K562 (cell line): Measurements from ENCODE around the gene CFAP58. TPM values are rescaled to one million over a fixed set of nuclear protein-coding genes. Genes with fewer than 3 reads are reported as not detected.
A peak's percentile ranks its signal among the peaks of the same experiment; 100 is the strongest.

Experiments used
- ARID1B ChIP-seq: fragments of 450-650 bp; IDR thresholded peaks from 2 replicates; pipeline ENCODE4 v1.6.1; 2016; ENCODE audit warnings: antibody characterized with exemption, mild to moderate bottlenecking, inconsistent platforms
- BDP1 ChIP-seq: IDR thresholded peaks from 3 replicates; pipeline ENCODE4 v1.6.1; 2011; ENCODE audit not compliant: insufficient read length, insufficient read depth
- BRCA1 ChIP-seq, 2 experiments: fragments of 450-650 bp in 1 of 2; sonication (generic) in 1 of 2; formaldehyde crosslinking in 1 of 2; IDR thresholded peaks; 2 replicates each; pipeline versions ENCODE4 v1.5.0 to v1.6.1; 2017 to 2020; ENCODE audit warnings: mild to moderate bottlenecking in 1 of 2, missing genetic modification reagents in 1 of 2
- EP300 ChIP-seq: IDR thresholded peaks from 2 replicates; pipeline ENCODE4 v1.6.1; 2012; ENCODE audit warnings: low read length, improper control_type of control experiment
- HMG20A ChIP-seq: fragments of 450-650 bp; formaldehyde crosslinking; conservative IDR thresholded peaks from 2 replicates; pipeline ENCODE4 v1.4.0; 2020; ENCODE audit warnings: mild to moderate bottlenecking, mixed read lengths
- PBX2 ChIP-seq, 2 experiments: IDR thresholded peaks in 1 of 2; conservative IDR thresholded peaks in 1 of 2; 2 replicates each; pipeline ENCODE4 v1.6.1; 2016; ENCODE audit warnings: low read depth in 2 of 2, mild to moderate bottlenecking in 1 of 2, missing compliant biosample characterization in 1 of 2, missing genetic modification characterization in 1 of 2, moderate library complexity in 1 of 2
- POLR2B ChIP-seq: fragments of 450-650 bp; IDR thresholded peaks from 2 replicates; pipeline ENCODE4 v1.6.1; 2018; ENCODE audit warnings: low read depth; ENCODE audit not compliant: partially characterized antibody
- RBM39 ChIP-seq: fragments of 200-400 bp; formaldehyde crosslinking; optimal IDR thresholded peaks from 2 replicates; pipeline ENCODE3; 2018; ENCODE audit warnings: low read depth, low read length
- SP2 ChIP-seq: IDR thresholded peaks from 2 replicates; pipeline ENCODE4 v1.6.1; 2011; ENCODE audit warnings: mild to moderate bottlenecking, low read depth, low read length, moderate library complexity; ENCODE audit not compliant: poor library complexity, severe bottlenecking; ENCODE audit errors: extremely low read depth
- TBP ChIP-seq: optimal IDR thresholded peaks from 2 replicates; pipeline ENCODE3; 2011; ENCODE audit warnings: low read depth, low read length, improper control_type of control experiment
- ZNF224 ChIP-seq: sonication (generic); formaldehyde crosslinking; IDR thresholded peaks from 2 replicates; pipeline ENCODE4 v1.8.0; 2022; ENCODE audit warnings: mild to moderate bottlenecking, missing genetic modification reagents
- ZNF75A ChIP-seq: fragments of 450-650 bp; formaldehyde crosslinking; IDR thresholded peaks from 2 replicates; pipeline ENCODE4 v1.4.0; 2020; ENCODE audit warnings: mild to moderate bottlenecking
- polyA plus RNA-seq, 8 experiments: library from polyadenylated mRNA; depleted of rRNA in 4 of 8; stranded (reverse) in 5 of 8; unstranded in 3 of 8; fragments of >200 nt; fragmentation: Nextera tagmentation in 2 of 8; fragmentation: Illumina TruSeq in 1 of 8; extraction: Ambion mirVana in 2 of 8; extraction: Trizol in 1 of 8; gene quantifications; 2 replicates each; pipeline versions ENCODE4 v1.2.1 to v1.2.3, GENCODE V29; 2011 to 2014; ENCODE audit warnings: inconsistent platforms in 1 of 8, missing spikeins in 1 of 8
- total RNA-seq, 7 experiments: library from RNA; depleted of rRNA in 6 of 7; stranded (reverse); fragments of >200 nt in 6 of 7; fragmentation: Illumina TruSeq in 2 of 7; extraction: Trizol in 2 of 7; gene quantifications; 2 replicates each; pipeline versions ENCODE4 v1.2.1 to v1.2.3, GENCODE V29; 2011 to 2021; ENCODE audit warnings: low replicate concordance in 1 of 7
- TF ChIP-seq, protein P1 (sequence below): sonication (generic); formaldehyde crosslinking; IDR thresholded peaks from 2 replicates; pipeline ENCODE4 v1.8.0; 2023; ENCODE audit warnings: mild to moderate bottlenecking, missing genetic modification reagents
- TF ChIP-seq, protein P2 (sequence below): fragments of 150-350 bp; IDR thresholded peaks from 2 replicates; pipeline ENCODE4 v1.6.1; 2014; ENCODE audit warnings: low read depth, mild to moderate bottlenecking, low read length, borderline replicate concordance
- TF ChIP-seq, protein P3 (sequence below): fragments of 450-650 bp; IDR thresholded peaks from 2 replicates; pipeline ENCODE4 v1.6.1; 2016; ENCODE audit warnings: borderline replicate concordance

The CFAP58 gene
- total and polyA plus RNA-seq, 9 of the 15 experiments (the other 6 are each of a cell fraction or from before 2014, with no cell fraction given) = 0.08 to 2.0 (median 0.71) TPM

GRCh38 chr10:104349623-104350126, 4.0 kb upstream of the CFAP58 start (continued):
- TF ChIP-seq, protein P1, sequence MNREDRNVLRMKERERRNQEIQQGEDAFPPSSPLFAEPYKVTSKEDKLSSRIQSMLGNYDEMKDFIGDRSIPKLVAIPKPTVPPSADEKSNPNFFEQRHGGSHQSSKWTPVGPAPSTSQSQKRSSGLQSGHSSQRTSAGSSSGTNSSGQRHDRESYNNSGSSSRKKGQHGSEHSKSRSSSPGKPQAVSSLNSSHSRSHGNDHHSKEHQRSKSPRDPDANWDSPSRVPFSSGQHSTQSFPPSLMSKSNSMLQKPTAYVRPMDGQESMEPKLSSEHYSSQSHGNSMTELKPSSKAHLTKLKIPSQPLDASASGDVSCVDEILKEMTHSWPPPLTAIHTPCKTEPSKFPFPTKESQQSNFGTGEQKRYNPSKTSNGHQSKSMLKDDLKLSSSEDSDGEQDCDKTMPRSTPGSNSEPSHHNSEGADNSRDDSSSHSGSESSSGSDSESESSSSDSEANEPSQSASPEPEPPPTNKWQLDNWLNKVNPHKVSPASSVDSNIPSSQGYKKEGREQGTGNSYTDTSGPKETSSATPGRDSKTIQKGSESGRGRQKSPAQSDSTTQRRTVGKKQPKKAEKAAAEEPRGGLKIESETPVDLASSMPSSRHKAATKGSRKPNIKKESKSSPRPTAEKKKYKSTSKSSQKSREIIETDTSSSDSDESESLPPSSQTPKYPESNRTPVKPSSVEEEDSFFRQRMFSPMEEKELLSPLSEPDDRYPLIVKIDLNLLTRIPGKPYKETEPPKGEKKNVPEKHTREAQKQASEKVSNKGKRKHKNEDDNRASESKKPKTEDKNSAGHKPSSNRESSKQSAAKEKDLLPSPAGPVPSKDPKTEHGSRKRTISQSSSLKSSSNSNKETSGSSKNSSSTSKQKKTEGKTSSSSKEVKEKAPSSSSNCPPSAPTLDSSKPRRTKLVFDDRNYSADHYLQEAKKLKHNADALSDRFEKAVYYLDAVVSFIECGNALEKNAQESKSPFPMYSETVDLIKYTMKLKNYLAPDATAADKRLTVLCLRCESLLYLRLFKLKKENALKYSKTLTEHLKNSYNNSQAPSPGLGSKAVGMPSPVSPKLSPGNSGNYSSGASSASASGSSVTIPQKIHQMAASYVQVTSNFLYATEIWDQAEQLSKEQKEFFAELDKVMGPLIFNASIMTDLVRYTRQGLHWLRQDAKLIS (CRISPR knock-in tag) = no peak
- TF ChIP-seq POLR2B (peak; percentile 15), BDP1 (no peak), ZNF224 (CRISPR knock-in tag) (no peak), ZNF75A (CRISPR knock-in tag) (no peak), EP300 (peak; percentile 40; the same call in 1 of the 2 replicates), HMG20A (CRISPR knock-in tag) (no peak), RBM39 (no peak), PBX2 (CRISPR knock-in tag; IDR thresholded peaks at IDR 0.05; ENCODE audit: low read depth) (no peak), PBX2 (tag; conservative IDR thresholded peaks at IDR 0.05; ENCODE audit: low read depth) (no peak), SP2 (no peak), BRCA1 (IDR thresholded peaks at IDR 0.05) (no peak), BRCA1 (CRISPR knock-in tag; IDR thresholded peaks at IDR 0.05) (no peak), TBP (no peak), ARID1B (peak; percentile 46)
- TF ChIP-seq, protein P2, sequence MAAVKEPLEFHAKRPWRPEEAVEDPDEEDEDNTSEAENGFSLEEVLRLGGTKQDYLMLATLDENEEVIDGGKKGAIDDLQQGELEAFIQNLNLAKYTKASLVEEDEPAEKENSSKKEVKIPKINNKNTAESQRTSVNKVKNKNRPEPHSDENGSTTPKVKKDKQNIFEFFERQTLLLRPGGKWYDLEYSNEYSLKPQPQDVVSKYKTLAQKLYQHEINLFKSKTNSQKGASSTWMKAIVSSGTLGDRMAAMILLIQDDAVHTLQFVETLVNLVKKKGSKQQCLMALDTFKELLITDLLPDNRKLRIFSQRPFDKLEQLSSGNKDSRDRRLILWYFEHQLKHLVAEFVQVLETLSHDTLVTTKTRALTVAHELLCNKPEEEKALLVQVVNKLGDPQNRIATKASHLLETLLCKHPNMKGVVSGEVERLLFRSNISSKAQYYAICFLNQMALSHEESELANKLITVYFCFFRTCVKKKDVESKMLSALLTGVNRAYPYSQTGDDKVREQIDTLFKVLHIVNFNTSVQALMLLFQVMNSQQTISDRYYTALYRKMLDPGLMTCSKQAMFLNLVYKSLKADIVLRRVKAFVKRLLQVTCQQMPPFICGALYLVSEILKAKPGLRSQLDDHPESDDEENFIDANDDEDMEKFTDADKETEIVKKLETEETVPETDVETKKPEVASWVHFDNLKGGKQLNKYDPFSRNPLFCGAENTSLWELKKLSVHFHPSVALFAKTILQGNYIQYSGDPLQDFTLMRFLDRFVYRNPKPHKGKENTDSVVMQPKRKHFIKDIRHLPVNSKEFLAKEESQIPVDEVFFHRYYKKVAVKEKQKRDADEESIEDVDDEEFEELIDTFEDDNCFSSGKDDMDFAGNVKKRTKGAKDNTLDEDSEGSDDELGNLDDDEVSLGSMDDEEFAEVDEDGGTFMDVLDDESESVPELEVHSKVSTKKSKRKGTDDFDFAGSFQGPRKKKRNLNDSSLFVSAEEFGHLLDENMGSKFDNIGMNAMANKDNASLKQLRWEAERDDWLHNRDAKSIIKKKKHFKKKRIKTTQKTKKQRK = no peak
- TF ChIP-seq, protein P3, sequence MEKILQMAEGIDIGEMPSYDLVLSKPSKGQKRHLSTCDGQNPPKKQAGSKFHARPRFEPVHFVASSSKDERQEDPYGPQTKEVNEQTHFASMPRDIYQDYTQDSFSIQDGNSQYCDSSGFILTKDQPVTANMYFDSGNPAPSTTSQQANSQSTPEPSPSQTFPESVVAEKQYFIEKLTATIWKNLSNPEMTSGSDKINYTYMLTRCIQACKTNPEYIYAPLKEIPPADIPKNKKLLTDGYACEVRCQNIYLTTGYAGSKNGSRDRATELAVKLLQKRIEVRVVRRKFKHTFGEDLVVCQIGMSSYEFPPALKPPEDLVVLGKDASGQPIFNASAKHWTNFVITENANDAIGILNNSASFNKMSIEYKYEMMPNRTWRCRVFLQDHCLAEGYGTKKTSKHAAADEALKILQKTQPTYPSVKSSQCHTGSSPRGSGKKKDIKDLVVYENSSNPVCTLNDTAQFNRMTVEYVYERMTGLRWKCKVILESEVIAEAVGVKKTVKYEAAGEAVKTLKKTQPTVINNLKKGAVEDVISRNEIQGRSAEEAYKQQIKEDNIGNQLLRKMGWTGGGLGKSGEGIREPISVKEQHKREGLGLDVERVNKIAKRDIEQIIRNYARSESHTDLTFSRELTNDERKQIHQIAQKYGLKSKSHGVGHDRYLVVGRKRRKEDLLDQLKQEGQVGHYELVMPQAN = no peak
